Ecto neural progenitor cell (in vitro differentiated cells): Measurements from ENCODE around the gene RNF135.
"Not testable (repeated sequence)": the region's sequence is repeated elsewhere in the genome, so short reads cannot be mapped to it uniquely, and the experiment has no call there.

Experiments
- DNase-seq: peaks from one replicate; pipeline ENCODE4 v3.0.0-alpha.2; 2018; ENCODE audit warnings: low spot score

RNF135 gene

DNA sequence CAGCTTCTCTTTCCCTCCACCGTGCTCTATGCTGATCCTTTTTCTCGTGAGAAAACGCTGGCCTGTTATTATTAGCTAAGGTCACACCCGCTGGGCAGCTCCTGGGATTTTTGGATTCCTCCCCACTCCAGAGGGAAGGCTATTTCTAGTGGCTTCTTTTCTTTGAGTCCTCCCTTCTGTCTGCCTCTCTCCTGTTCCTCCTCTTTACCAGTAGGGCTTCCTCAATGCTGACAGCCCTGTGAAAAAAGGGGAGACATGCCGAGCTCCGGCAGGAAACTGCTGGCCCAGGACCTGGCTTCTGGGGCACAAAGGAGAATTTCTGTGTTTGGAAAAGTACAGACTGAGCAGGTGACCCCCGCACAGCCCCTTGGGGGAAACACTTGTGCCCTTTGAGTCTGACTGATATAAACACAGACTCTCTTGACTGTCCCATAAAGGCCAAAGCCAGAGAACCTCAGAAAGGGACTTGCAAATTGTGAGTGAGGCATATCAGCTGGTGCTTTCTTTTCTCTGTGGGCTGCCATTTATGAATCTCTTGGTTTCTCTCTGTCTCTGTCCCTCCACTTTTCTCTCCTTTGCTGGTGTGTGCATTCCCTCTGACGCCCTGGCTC is 14.0 kb upstream of the RNF135 start:
- no peak for DNase-seq

- no peak for DNase-seq
Observed at GRCh38 chr17:30957741-30958140, 13.1 kb upstream of the RNF135 start.

GRCh38 chr17:30958187-30958586 is 12.7 kb upstream of the RNF135 start:
- DNase-seq, result no peak

- no peak for DNase-seq
Observed at GRCh38 chr17:30961209-30962188, 9.3 kb upstream of the RNF135 start.

DNA sequence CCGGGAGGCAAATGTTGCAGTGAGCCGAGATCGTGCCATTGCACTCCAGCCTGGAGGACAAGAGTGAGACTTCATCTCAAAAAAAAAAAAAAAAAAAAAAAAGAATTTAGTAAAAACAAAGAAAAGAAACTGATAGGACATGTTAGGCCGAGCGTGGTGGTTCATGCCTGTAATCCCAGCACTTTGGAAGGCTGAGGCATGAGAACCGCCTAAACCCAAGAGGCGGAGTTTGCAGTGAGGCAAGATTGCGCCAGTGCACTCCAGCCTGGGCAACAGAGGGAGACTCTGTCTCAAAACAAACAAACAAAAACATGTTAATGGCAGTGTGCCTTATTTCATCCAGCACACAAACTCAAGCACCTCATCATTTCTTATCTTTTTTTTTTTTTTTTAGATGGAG is 6.5 kb upstream of the RNF135 start:
- DNase-seq, result not testable (repeated sequence)

DNA sequence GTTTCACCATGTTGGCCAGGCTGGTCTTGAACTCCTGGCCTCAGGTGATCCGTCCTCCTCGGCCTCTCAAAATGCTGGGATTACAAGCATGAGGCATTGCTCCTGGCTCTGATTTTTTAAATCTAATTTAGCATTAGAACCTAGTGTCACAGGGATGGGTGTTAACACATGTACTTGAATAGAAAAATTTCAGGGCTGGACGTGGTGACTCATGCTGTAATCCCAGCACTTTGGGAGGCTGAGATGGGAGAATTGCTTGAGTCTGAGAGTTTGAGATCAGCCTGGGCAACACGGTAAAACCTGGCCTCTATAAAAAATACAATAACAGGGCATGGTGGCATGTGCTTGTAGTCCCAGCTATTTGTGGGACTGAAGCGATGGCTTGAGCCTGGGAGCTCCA is 6.0 kb upstream of the RNF135 start:
- no peak for DNase-seq

DNA sequence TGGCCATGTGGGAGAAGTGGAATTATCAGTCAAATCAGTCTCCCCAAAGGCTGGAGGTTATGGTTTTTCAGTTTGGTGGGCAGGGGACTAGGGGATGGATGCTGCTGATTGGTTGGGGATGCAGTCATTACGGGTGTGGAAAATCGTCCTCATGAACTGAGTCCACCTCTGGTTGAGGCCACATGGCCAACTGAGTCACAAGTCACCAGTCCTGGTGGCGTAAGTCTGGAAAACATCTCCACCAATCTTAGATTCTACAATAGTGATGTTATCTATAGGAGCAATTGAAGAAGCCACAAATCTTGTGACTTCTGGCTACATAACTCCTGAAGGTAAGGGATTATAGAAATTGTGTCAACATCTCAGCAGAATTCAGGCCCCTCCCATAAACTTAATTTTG is 5.2 kb upstream of the RNF135 start:
- DNase-seq, result no peak

- DNase-seq, result not testable (repeated sequence)
Observed at GRCh38 chr17:30967911-30968310, 2.9 kb upstream of the RNF135 start.

DNA sequence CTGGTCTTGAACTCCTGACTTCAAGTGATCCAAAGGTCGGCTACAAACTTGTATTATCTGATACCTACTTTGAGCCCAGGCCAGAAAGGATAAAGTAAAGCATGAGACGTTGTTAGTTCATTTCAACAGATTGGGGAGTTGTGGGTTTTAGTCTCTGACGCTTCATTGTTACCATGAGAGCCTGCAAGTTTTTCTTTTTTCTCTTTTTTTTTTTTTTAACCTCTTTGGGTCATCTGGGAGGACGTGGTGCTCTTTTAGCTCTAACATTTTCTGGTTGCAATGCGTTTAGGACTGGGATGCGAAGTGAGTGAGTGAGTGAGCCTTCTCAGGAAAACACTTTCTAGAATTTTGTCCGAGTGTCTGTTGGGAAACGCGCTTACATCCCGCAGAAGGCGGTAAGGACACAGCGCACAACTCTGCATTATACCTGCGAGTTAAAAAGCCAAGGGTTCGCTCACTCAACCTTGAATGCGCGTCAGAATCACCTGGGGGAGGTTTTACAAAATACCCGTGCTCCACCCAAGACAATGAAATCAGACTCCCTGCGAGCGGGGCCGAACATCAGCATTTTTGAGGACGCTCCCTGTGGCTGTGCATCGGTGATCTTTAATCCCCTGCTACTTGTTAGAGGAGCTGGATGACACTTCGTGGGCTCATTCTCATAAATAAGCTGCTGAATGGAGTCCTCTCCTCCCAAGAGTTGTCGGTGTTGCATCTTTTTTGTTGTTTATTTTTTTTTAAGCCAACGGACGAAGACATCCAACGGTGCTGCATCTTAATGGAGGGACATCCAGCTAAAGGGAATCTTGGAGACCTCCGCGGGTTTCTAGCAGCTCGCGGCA is 629 bp upstream of the RNF135 start:
- DNase-seq, result no peak

- no peak for DNase-seq
Observed at GRCh38 chr17:30975042-30975820, 4.4 kb downstream of the RNF135 start.

DNA sequence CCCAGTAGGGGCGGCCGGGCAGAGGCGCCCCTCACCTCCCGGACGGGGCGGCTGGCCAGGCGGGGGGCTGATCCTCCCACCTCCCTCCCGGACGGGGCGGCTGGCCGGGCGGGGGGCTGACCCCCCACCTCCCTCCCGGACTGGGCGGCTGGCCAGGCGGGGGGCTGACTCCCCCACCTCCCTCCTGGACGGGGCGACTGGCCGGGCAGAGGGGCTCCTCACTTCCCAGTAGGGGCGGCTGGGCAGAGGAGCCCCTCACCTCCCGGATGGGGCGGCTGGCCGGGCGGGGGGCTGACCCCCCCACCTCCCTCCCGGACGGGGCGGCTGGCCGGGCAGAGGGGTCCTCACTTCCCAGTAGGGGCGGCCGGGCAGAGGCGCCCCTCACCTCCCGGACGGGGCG is 9.1 kb downstream of the RNF135 start:
- not testable (repeated sequence) for DNase-seq

DNA sequence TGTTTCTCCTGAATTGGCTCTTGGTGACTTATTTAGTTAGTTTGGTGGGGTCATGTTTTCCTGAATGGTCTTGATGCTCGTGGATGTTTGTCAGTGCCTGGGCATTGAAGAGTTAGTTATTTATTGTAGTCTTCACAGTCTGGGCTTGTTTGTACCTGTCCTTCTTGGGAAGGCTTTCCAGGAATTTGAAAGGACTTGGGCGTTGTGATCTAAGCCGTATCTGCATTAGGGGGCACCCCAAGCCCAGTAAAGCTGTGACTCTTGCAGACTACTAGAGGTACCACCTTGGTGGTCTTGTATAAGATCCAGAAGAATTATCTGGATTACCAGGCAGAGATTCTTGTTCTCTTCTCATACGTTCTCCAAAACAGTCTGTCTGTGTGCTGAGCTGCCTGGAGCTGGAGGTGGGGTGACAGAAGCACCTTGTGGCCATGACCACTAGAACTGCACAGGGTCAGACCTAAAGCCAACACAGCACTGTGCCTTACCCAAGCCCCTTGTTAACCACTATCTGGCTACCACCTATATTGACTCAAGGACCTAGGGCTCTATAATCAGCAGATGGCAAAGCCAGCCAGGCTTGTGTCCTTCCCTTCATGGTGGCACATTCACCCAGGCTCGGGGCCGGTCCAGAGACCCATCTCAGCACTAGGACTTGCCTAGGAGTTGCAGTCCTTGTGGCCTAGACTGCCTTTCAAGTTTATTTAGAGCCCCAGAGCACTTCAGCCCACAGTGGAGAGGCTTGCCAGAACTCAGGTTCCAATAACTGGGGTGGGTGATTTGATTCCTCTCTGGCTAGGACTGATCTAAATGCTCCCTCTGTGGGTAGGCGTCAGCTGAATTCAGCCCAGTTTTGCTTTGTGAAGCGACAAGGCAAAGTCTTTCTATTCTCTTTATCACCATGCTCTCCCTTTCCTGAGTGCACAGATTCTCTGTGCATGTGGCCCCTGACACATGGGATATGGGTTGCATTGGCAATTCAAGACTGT is 11.0 kb downstream of the RNF135 start:
- DNase-seq, result no peak

- DNase-seq, result no peak
Observed at GRCh38 chr17:30982855-30983254, 12.0 kb downstream of the RNF135 start.

DNA sequence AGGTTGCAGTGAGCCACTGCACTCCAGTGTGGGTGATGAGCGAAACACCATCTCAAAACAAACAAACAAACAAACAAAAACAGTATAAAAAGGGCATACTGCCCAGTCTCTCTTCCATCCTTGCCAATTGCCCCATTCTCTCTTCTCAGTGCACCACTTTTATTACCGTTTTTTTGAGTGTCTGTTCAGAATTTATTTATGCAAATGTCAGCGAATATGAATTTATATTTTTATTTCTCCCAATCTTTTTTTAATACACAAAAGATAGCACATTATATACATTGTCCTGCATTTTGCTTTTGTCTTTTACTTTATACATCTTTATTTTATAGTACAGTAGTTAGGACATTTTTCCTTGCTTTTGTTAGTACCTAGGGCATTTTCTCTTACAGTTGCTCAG is 19.6 kb downstream of the RNF135 start:
- peak; percentile 7 for DNase-seq

- no peak for DNase-seq
Observed at GRCh38 chr17:30992551-30992950, 21.7 kb downstream of the RNF135 start.

- DNase-seq, result no peak
Observed at GRCh38 chr17:30995347-30995746, 24.5 kb downstream of the RNF135 start.

DNA sequence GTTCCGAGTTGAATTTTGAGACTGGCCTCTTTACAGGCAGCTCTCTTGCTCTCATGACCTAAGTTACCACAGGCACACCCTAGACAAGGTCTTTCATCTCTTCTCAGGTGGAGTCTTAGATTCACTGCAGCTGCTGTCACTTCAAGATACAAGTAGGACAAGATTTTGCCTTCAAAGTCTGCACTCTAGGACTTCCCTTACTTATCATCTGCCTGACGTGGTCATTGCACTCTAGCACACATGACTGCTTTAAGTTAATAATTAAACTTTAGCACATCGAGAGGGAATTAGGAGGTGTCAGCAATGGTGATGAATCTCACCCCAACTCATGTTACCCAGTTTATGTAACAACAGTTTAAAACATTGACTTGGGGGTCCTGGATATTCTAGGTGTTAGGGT is 25.6 kb downstream of the RNF135 start:
- DNase-seq, result no peak

DNA sequence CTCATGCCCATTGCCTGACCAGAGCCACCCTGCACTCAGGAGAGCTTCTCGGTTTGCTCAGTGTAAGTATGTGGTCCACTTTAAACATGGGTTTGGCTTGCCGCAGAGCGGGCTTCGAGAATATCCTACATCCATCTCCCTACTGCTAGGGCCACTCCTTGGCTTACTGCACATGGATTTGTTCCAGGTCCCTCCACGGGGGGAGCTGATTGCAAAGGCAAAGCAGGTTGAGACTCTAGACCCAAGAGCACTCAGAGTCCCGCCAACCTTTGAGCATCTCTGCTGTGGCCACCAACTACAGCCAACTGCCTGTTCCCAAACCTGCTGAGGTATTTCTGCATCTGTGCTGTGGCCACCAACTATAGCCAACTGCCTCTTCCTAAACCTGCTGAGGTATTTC is 26.4 kb downstream of the RNF135 start:
- DNase-seq, result no peak

GRCh38 chr17:30997842-30998241 is 27.0 kb downstream of the RNF135 start:
- no peak for DNase-seq

DNA sequence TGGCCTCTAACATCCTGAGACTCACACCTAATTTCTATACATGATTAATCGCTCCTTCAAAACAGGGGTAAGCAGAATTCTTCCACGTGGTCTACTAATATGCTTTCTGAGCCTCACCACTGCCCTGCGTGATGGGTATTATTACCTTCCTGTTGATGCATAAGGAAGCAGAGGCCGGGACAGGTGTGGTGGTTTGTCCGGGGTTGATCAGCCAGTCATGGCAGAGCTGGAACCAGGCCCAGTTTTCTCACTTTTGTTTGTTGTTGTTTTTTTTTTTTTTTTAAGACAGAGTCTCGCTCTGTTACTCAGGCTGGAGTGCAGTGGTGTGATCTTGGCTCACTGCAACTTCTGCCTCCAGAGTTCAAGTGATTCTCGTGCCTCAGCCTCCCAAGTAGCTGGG is 31.2 kb downstream of the RNF135 start:
- DNase-seq, result no peak
